MM.1S (cell line): ENCODE measurements around the gene RBBP8.
"Not testable (repeated sequence)": the region's sequence is repeated elsewhere in the genome, so short reads cannot be mapped to it uniquely, and the experiment has no call there.

ENCODE experiments used
- DNase-seq: peaks from one replicate; pipeline ENCODE4 v3.0.0-alpha.2; 2015
- H2AFZ ChIP-seq: fragments of 300-600 bp; sonication (generic); 2 replicates; pipeline ENCODE4 v1.6.0; 2016; ENCODE audit warnings: antibody characterized with exemption, low read length
- H3F3A ChIP-seq: fragments of 300-600 bp; sonication (generic); 2 replicates; pipeline ENCODE4 v1.6.1; 2016; ENCODE audit warnings: mild to moderate bottlenecking, antibody characterized with exemption, low read length, moderate library complexity, mixed read lengths; ENCODE audit not compliant: insufficient read depth
- H3K27ac ChIP-seq: fragments of 300-600 bp; sonication (generic); 2 replicates; pipeline ENCODE4 v1.5.1; 2016; ENCODE audit warnings: mild to moderate bottlenecking, low read length
- H3K27me3 ChIP-seq: fragments of 300-600 bp; sonication (generic); replicated peaks from 2 replicates; pipeline ENCODE4 v1.6.0; 2016; ENCODE audit warnings: low read length; ENCODE audit not compliant: insufficient read depth
- H3K36me3 ChIP-seq: fragments of 300-600 bp; sonication (generic); replicated peaks from 2 replicates; pipeline ENCODE4 v1.6.1; 2016; ENCODE audit warnings: mild to moderate bottlenecking, low read length, mixed read lengths; ENCODE audit not compliant: insufficient read depth
- H3K4me1 ChIP-seq: fragments of 300-600 bp; sonication (generic); 2 replicates; pipeline ENCODE4 v1.6.1; 2016; ENCODE audit warnings: low read length, mixed read lengths
- H3K4me2 ChIP-seq: fragments of 300-600 bp; sonication (generic); 2 replicates; pipeline ENCODE4 v1.6.0; 2016; ENCODE audit warnings: low read depth, low read length
- H3K4me3 ChIP-seq: fragments of 300-600 bp; sonication (generic); 2 replicates; pipeline ENCODE4 v1.5.1; 2016; ENCODE audit warnings: low read length, mixed read lengths
- H3K79me2 ChIP-seq: fragments of 300-600 bp; sonication (generic); 2 replicates; pipeline ENCODE4 v1.6.1; 2016; ENCODE audit warnings: mixed run types, low read length, mixed read lengths
- H3K9ac ChIP-seq: fragments of 300-600 bp; sonication (generic); 2 replicates; pipeline ENCODE4 v1.6.1; 2016; ENCODE audit warnings: low read length, mixed read lengths
- H3K9me2 ChIP-seq: fragments of 300-600 bp; sonication (generic); replicated peaks from 2 replicates; pipeline ENCODE4 v1.6.1; 2016; ENCODE audit warnings: mild to moderate bottlenecking, low read length, mixed read lengths; ENCODE audit not compliant: insufficient read depth
- H3K9me3 ChIP-seq: fragments of 300-600 bp; sonication (generic); replicated peaks from 2 replicates; pipeline ENCODE4 v1.6.1; 2016; ENCODE audit warnings: mild to moderate bottlenecking, low read length, mixed read lengths; ENCODE audit not compliant: insufficient read depth
- H4K20me1 ChIP-seq: fragments of 300-600 bp; sonication (generic); 2 replicates; pipeline ENCODE4 v1.6.1; 2016; ENCODE audit warnings: mild to moderate bottlenecking, low read length, moderate library complexity, mixed read lengths; ENCODE audit not compliant: insufficient read depth
- CTCF ChIP-seq: fragments of 300-600 bp; sonication (generic); IDR thresholded peaks from 2 replicates; pipeline ENCODE4 v1.5.1; 2016; ENCODE audit warnings: antibody characterized with exemption, low read length, mixed read lengths
- EZH2 ChIP-seq: fragments of 300-600 bp; sonication (generic); optimal IDR thresholded peaks from 2 replicates; pipeline ENCODE3; 2017; ENCODE audit warnings: low read depth, mild to moderate bottlenecking, antibody characterized with exemption, low read length, mixed read lengths
- EZH2phosphoT487 ChIP-seq: fragments of 300-600 bp; sonication (generic); IDR thresholded peaks from 2 replicates; pipeline ENCODE4 v1.6.1; 2018; ENCODE audit warnings: antibody characterized with exemption, low read length

Gene RBBP8

GRCh38 chr18:22900558-22901238 is 32.4 kb upstream of the RBBP8 start:
- Histone ChIP-seq H3K4me3 (no peak overlapping the region), H3K27me3 (no peaks in the 10 kb centered on the region), H3K9me2 (no peaks in the 10 kb centered on the region), H3K4me1 (no peaks in the 10 kb centered on the region), H3K27ac (no peak overlapping the region), H4K20me1 (no peaks in the 10 kb centered on the region), H3K9me3 (no peaks in the 10 kb centered on the region), H2AFZ (no peak overlapping the region), H3K79me2 (no peaks in the 10 kb centered on the region), H3F3A (no peaks in the 10 kb centered on the region), H3K4me2 (no peak overlapping the region), H3K36me3 (no peaks in the 10 kb centered on the region), H3K9ac (no peak overlapping the region)
- no peak for DNase-seq
- no peak for TF ChIP-seq EZH2phosphoT487
- no peak for TF ChIP-seq EZH2
- no peak for TF ChIP-seq CTCF

- Histone ChIP-seq H3K9me2 (no peaks in the 10 kb centered on the region), H3K9me3 (no peaks in the 10 kb centered on the region), H2AFZ (no peak overlapping the region), H3K79me2 (no peaks in the 10 kb centered on the region), H3K9ac (no peak overlapping the region), H3K4me2 (no peak overlapping the region), H3K4me1 (no peaks in the 10 kb centered on the region), H3K4me3 (no peak overlapping the region), H4K20me1 (no peaks in the 10 kb centered on the region), H3K36me3 (no peaks in the 10 kb centered on the region), H3F3A (no peaks in the 10 kb centered on the region), H3K27ac (no peak overlapping the region), H3K27me3 (no peaks in the 10 kb centered on the region)
- DNase-seq, result no peak
- TF ChIP-seq EZH2, result no peak
- no peak for TF ChIP-seq CTCF
- TF ChIP-seq EZH2phosphoT487, result no peak
Observed at GRCh38 chr18:22902093-22902492, 31.0 kb upstream of the RBBP8 start.

GRCh38 chr18:22903248-22903647 is 29.9 kb upstream of the RBBP8 start:
- not testable (repeated sequence) for H3K27ac ChIP-seq, DNase-seq, H4K20me1 ChIP-seq, H3K9me2 ChIP-seq, H2AFZ ChIP-seq, H3K9me3 ChIP-seq, H3K36me3 ChIP-seq, H3K4me3 ChIP-seq, H3K9ac ChIP-seq, H3F3A ChIP-seq, H3K79me2 ChIP-seq, H3K4me1 ChIP-seq, H3K4me2 ChIP-seq, H3K27me3 ChIP-seq

GRCh38 chr18:22912149-22912548 is 21.0 kb upstream of the RBBP8 start:
- no peaks in the 10 kb centered on the region for H3K9me3 ChIP-seq
- H3K4me2 ChIP-seq, result no peak overlapping the region
- no peaks in the 10 kb centered on the region for H3K4me1 ChIP-seq
- no peak overlapping the region for H3K9ac ChIP-seq
- no peaks in the 10 kb centered on the region for H3K36me3 ChIP-seq
- H3K79me2 ChIP-seq, result no peaks in the 10 kb centered on the region
- H3K9me2 ChIP-seq, result no peaks in the 10 kb centered on the region
- no peak for DNase-seq
- H3K4me3 ChIP-seq, result no peak overlapping the region
- H3K27ac ChIP-seq, result no peak overlapping the region
- no peaks in the 10 kb centered on the region for H3F3A ChIP-seq
- no peaks in the 10 kb centered on the region for H3K27me3 ChIP-seq
- H4K20me1 ChIP-seq, result no peaks in the 10 kb centered on the region
- TF ChIP-seq EZH2 (no peak), CTCF (no peak), EZH2phosphoT487 (no peak)
- no peak overlapping the region for H2AFZ ChIP-seq
